Jurkat, Clone E6-1 (cell line): ENCODE data around the gene VSTM1. TPM values are rescaled to one million over a fixed set of nuclear protein-coding genes. Genes with fewer than 3 reads are reported as not detected.
"Not testable (repeated sequence)": the region's sequence is repeated elsewhere in the genome, so short reads cannot be mapped to it uniquely, and the experiment has no call there.

Source experiments
- DNase-seq: peaks from one replicate; pipeline ENCODE4 v3.0.0-alpha.2; 2011; ENCODE audit warnings: low read depth, low spot score
- H3K4me3 ChIP-seq: 2 replicates; pipeline ENCODE4 v1.5.1; 2011; ENCODE audit warnings: mild to moderate bottlenecking, low read length, control low read depth, moderate library complexity
- polyA plus RNA-seq: library from polyadenylated mRNA; unstranded; fragments of >200 nt; gene quantifications from one replicate; pipeline ENCODE4 v1.2.1, GENCODE V29; 2012; ENCODE audit warnings: missing spikeins; ENCODE audit not compliant: insufficient read length, insufficient read depth

Gene VSTM1
- polyA plus RNA-seq, result not detected

- H3K4me3 ChIP-seq, result no peak within 1 kb of the TSS
- DNase-seq, result no peak
Observed at GRCh38 chr19:54063350-54064116, at the start of gene VSTM1. Gene VSTM1 (minus strand): TSS chr19:54063897. CDS start chr19:54063777, 120 bp downstream.

GRCh38 chr19:54109651-54110050 lies 46.0 kb upstream of the VSTM1 start:
- no peak for DNase-seq
- no peak overlapping the region for H3K4me3 ChIP-seq

- DNase-seq, result no peak
- H3K4me3 ChIP-seq, result no peak overlapping the region
Observed at GRCh38 chr19:54108496-54108895, 44.8 kb upstream of the VSTM1 start.

GRCh38 chr19:54107876-54108490 lies 44.3 kb upstream of the VSTM1 start:
- DNase-seq, result no peak

GRCh38 chr19:54106716-54107115 lies 43.0 kb upstream of the VSTM1 start:
- DNase-seq, result no peak
- H3K4me3 ChIP-seq, result no peak overlapping the region

More at GRCh38 chr19:54107876-54108490, 44.3 kb upstream of the VSTM1 start:
- no peak overlapping the region for H3K4me3 ChIP-seq

GRCh38 chr19:54105796-54106195 lies 42.1 kb upstream of the VSTM1 start:
- DNase-seq, result no peak
- H3K4me3 ChIP-seq, result no peak overlapping the region

GRCh38 chr19:54104998-54105715 lies 41.5 kb upstream of the VSTM1 start:
- no peak for DNase-seq
- H3K4me3 ChIP-seq, result no peak overlapping the region

- peak; percentile 98 for DNase-seq
- peak within 1 kb of the TSS; percentile 96 for H3K4me3 ChIP-seq
Observed at GRCh38 chr19:54102421-54103169, 38.9 kb upstream of the VSTM1 start, which contains the start of gene NDUFA3. Gene NDUFA3 (plus strand): TSS chr19:54102855. CDS start chr19:54102879, 24 bp downstream.

GRCh38 chr19:54100561-54100960 lies 36.9 kb upstream of the VSTM1 start, which contains the start of gene OSCAR:
Gene OSCAR (minus strand): TSS chr19:54100803. CDS start chr19:54100792, 11 bp downstream.
- H3K4me3 ChIP-seq, result no peak within 1 kb of the TSS

GRCh38 chr19:54099903-54100255 lies 36.2 kb upstream of the VSTM1 start:
- H3K4me3 ChIP-seq, DNase-seq: not testable (repeated sequence)

More at GRCh38 chr19:54100561-54100960, 36.9 kb upstream of the VSTM1 start, which contains the start of gene OSCAR:
- DNase-seq, result no peak

- H3K4me3 ChIP-seq, result no peak overlapping the region
- DNase-seq, result no peak
Observed at GRCh38 chr19:54099190-54099902, 35.6 kb upstream of the VSTM1 start.

- peak; percentile 35 for DNase-seq
- no peak overlapping the region for H3K4me3 ChIP-seq
Observed at GRCh38 chr19:54096617-54097106, 33.0 kb upstream of the VSTM1 start.

GRCh38 chr19:54095859-54096616 lies 32.3 kb upstream of the VSTM1 start:
- DNase-seq, result not testable (repeated sequence)
- peak overlapping the region; percentile 2; the same call in 1 of the 2 replicates for H3K4me3 ChIP-seq

- no peak for DNase-seq
- H3K4me3 ChIP-seq, result no peak overlapping the region; the same call in 1 of the 2 replicates
Observed at GRCh38 chr19:54095136-54095858, 31.6 kb upstream of the VSTM1 start.

- DNase-seq, result no peak
- H3K4me3 ChIP-seq, result no peak overlapping the region
Observed at GRCh38 chr19:54094426-54095000, 30.8 kb upstream of the VSTM1 start.

GRCh38 chr19:54084410-54084809 lies 20.7 kb upstream of the VSTM1 start:
- no peak overlapping the region for H3K4me3 ChIP-seq
- DNase-seq, result no peak

- no peak within 1 kb of the TSS for H3K4me3 ChIP-seq
- DNase-seq, result no peak
Observed at GRCh38 chr19:54081032-54081431, 17.3 kb upstream of the VSTM1 start, which contains the start of gene TARM1. Gene TARM1 (minus strand): TSS chr19:54081365. CDS start chr19:54081340, 25 bp downstream.
